Activated naive CD8-positive, alpha-beta T cell treated with anti-CD3 and anti-CD28 coated beads, Interleukin-2, amount 50 U/mL, for 24 hours (primary cell): ENCODE measurements around the gene FAAP100.

Source experiments
- ATAC-seq: fragments of 150-1000 bp; cut with Tn5 transposase; one replicate; pipeline ENCODE4 v1.10.0; 2021
- DNase-seq: peaks from one replicate; pipeline ENCODE4 v3.0.0; 2021
- H3K27ac Mint-ChIP-seq: one replicate; pipeline ENCODE4 v1.8.0; 2021; ENCODE audit warnings: mild to moderate bottlenecking, mixed read lengths
- H3K27me3 Mint-ChIP-seq: one replicate; pipeline ENCODE4 v1.8.0; 2021; ENCODE audit warnings: mixed read lengths
- H3K36me3 Mint-ChIP-seq: one replicate; pipeline ENCODE4 v1.8.0; 2021; ENCODE audit warnings: low read depth, mixed read lengths
- H3K4me1 Mint-ChIP-seq: one replicate; pipeline ENCODE4 v1.8.0; 2021; ENCODE audit warnings: mixed read lengths
- H3K4me3 Mint-ChIP-seq: one replicate; pipeline ENCODE4 v1.8.0; 2021; ENCODE audit warnings: mild to moderate bottlenecking, moderate library complexity, mixed read lengths
- H3K9me3 Mint-ChIP-seq: one replicate; pipeline ENCODE4 v1.8.0; 2021; ENCODE audit warnings: mixed read lengths

Gene FAAP100

DNA sequence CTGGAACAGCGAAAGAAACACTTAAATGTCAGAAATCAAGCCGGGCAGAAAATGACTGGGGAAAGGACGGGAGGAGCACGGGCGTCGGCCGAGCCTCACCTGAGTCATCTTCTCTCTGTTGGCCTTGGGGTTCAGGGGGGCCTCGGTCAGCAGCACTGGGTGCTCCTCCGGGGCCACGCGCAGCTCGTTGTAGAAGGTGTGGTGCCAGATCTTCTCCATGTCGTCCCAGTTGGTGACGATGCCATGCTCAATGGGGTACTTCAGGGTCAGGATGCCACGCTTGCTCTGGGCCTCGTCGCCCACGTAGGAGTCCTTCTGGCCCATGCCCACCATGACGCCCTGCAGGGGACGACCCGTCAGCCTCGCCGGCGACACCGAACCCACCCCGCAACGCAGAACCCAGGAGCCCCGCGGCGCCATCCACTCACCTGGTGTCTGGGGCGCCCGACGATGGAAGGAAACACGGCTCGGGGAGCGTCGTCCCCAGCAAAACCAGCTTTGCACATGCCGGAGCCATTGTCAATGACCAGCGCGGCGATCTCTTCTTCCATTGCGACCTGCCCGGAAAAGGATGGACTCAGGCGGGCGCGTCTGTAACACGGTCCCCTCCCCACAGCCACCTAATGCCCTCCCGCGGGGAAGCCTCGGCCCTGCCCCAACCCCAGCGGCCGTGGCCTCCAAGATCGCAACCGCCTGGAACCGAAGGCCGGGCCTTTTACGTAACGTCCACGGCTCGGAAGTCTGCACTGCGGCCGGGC lies 40.2 kb downstream of the FAAP100 start:
- ATAC-seq = no peak
- Mint-ChIP-seq H3K4me3 (peak overlapping the region; percentile 98), H3K9me3 (no peaks in the 10 kb centered on the region), H3K4me1 (peaks cover 43% of the 10 kb centered on the region), H3K27me3 (no peaks in the 10 kb centered on the region), H3K27ac (peak overlapping the region; percentile 96), H3K36me3 (peaks cover 38% of the 10 kb centered on the region)
- DNase-seq = no peak

DNA sequence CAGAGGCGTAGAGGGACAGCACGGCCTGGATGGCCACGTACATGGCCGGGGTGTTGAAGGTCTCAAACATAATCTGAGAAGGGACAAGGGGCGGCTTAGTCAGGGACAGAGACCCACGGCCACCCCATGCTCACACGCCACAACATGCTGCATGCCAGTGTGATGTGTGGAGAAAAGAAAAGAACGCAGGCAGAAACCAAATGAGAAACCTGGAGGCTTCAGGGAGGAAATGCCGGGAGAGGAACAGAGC lies 40.7 kb downstream of the FAAP100 start:
- peak overlapping the region; percentile 98 for H3K4me3 Mint-ChIP-seq
- H3K4me1 Mint-ChIP-seq = peaks cover 38% of the 10 kb centered on the region
- ATAC-seq = no peak
- no peak for DNase-seq
- peak overlapping the region; percentile 96 for H3K27ac Mint-ChIP-seq
- peaks cover 38% of the 10 kb centered on the region for H3K36me3 Mint-ChIP-seq
- H3K9me3 Mint-ChIP-seq = no peaks in the 10 kb centered on the region
- H3K27me3 Mint-ChIP-seq = no peaks in the 10 kb centered on the region

DNA sequence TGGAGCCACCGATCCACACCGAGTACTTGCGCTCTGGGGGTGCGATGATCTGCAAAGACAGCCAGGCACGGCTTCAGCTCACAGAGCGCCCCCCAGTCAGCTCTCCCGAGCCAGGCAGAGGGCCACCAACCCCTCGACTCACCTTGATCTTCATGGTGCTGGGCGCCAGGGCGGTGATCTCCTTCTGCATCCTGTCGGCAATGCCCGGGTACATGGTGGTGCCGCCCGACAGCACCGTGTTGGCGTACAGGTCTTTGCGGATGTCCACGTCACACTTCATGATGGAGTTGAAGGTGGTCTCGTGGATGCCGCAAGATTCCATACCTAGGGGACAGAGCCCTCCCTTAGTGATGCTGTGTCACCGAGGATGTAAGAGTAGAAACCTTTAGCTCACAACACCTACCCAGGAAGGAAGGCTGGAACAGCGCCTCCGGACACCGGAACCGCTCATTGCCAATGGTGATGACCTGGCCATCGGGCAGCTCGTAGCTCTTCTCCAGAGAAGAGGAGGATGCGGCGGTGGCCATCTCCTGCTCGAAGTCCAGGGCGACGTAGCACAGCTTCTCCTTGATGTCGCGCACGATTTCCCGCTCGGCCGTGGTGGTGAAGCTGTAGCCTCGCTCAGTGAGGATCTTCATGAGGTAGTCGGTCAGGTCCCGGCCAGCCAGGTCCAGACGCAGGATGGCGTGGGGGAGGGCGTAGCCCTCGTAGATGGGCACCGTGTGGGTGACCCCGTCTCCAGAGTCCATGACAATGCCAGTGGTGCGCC lies 41.2 kb downstream of the FAAP100 start:
- no peak for ATAC-seq
- Mint-ChIP-seq H3K27me3 (no peaks in the 10 kb centered on the region), H3K4me1 (peaks cover 34% of the 10 kb centered on the region), H3K4me3 (peak overlapping the region; percentile 98), H3K36me3 (peaks cover 38% of the 10 kb centered on the region), H3K9me3 (no peaks in the 10 kb centered on the region), H3K27ac (peak overlapping the region; percentile 96)
- DNase-seq = no peak

DNA sequence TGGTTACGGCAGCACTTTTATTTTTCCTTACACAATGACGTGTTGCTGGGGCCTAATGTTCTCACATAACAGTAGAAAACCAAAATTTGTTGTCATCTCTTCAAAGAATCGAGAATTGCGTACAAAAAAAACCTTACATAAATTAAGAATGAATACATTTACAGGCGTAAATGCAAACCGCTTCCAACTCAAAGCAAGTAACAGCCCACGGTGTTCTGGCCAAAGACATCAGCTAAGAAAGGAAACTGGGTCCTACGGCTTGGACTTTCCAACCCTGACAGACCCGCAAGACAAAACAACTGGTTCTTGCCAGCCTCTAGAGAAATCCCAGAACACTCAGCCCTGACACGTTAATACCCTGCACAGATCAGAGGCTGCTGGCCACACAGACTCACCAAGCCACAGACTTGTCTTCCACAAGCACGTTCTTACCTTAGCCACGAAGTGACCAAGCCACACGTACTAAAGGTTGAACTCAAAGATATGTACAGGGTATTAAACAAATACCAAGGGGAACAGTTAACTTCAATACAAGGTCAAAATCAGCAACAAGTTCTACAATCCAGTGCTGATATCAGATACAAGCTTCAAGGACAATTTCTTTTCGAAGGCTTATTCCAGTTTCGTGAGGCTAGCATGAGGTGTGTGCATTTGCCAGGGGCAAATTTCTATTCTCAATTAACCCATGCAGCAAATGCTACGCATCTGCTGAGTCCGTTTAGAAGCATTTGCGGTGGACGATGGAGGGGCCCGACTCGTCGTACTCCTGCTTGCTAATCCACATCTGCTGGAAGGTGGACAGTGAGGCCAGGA lies 42.0 kb downstream of the FAAP100 start:
- Mint-ChIP-seq H3K36me3 (peaks cover 38% of the 10 kb centered on the region), H3K27me3 (no peaks in the 10 kb centered on the region), H3K4me1 (peaks cover 30% of the 10 kb centered on the region), H3K27ac (peak overlapping the region; percentile 96), H3K4me3 (peak overlapping the region; percentile 98), H3K9me3 (no peaks in the 10 kb centered on the region)
- ATAC-seq (no peak), DNase-seq (no peak)

DNA sequence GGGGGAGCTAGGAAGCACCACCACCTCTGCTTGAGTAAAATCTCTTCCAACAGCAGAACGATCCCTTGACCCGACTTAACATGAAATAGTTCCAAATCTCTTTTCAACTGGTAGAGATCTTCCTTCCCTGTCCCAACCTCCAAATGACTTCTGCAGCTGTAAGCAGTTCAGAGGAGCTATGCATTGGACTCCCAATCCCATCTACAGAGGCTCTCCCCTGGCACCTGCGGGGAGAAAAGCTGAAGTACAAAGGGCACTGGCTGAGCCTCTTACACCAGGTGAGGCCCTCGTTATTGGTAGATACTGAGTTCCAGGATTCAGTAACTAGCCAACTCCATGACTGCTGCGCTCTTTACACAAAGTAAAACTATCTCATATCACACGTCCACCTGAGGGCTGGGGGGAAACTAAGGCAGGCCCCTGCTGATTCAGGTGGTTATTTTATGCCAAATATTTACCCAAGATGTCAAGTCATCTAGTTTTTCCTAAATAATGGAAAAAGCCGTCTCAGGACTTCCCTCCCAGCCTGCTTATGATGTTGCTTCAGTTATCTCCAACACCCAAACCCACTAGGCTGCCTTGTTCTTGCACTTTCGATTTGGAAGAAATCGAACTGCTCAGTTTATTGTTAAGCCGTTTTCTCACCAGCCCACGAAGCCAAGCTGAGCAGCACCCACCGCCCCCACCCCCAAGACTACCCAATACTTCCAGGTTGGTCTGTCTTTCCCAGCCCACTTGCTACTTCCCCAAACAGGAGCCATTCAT lies 42.8 kb downstream of the FAAP100 start:
- Mint-ChIP-seq H3K27me3 (no peaks in the 10 kb centered on the region), H3K4me3 (peak overlapping the region; percentile 98), H3K4me1 (peaks cover 29% of the 10 kb centered on the region), H3K27ac (peak overlapping the region; percentile 96), H3K36me3 (peaks cover 38% of the 10 kb centered on the region), H3K9me3 (no peaks in the 10 kb centered on the region)
- ATAC-seq (no peak), DNase-seq (no peak)

DNA sequence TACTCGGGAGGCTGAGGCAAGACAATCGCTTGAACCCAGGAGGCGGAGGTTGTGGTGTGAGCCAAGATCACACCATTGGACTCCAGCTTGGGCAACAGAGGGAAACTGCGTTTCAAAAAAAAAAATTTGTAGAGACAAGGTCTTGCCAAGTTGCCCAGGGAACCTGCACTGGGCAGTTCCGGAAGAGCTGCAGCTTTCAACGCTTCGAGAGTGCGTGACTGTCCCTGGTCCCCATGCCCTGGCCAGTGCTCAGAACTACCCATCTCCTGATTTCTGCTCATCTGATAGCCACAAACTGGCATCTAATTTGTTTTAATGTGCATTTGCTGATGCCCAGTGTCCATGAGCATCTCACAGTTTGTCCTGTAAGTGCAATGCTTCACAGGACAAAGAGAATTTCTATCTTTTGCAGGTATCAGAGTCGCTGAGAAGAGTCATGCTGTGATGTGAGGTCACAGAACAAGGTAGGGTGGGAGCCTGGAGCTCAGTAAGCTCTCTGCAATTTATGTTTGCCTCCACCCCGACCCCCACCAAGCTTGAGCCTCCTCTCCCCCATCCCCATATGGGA lies 43.4 kb downstream of the FAAP100 start:
- H3K4me3 Mint-ChIP-seq = peak overlapping the region; percentile 98
- peak overlapping the region; percentile 96 for H3K27ac Mint-ChIP-seq
- H3K36me3 Mint-ChIP-seq = peaks cover 38% of the 10 kb centered on the region
- DNase-seq (no peak), ATAC-seq (no peak)
- H3K27me3 Mint-ChIP-seq = no peaks in the 10 kb centered on the region
- H3K9me3 Mint-ChIP-seq = no peaks in the 10 kb centered on the region
- H3K4me1 Mint-ChIP-seq = peaks cover 29% of the 10 kb centered on the region

DNA sequence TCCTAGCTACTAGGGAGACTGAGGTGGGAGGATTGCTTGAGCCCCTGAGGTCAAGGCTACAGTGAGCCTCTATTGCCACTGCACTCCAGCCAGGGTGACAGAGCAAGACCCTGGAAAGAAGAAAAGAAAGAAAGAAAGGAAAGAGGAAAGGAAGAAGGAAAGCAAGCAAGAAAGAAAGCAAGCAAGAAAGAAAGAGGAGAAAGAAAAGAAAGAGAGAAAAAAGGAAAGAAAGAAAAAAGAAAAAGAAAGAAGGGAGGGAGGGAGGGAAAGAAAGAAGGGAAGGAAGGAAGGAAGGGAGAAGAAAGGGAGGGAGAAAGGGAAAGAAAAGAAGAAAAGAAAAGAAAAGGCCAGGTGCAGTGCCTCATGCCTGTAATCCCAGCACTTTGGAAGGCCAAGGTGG lies 48.5 kb downstream of the FAAP100 start:
- no peak for DNase-seq
- H3K9me3 Mint-ChIP-seq = no peaks in the 10 kb centered on the region
- H3K4me3 Mint-ChIP-seq = no peak overlapping the region
- H3K4me1 Mint-ChIP-seq = peaks cover 7% of the 10 kb centered on the region
- peaks cover 2% of the 10 kb centered on the region for H3K36me3 Mint-ChIP-seq
- no peaks in the 10 kb centered on the region for H3K27me3 Mint-ChIP-seq
- ATAC-seq = no peak
- no peak overlapping the region for H3K27ac Mint-ChIP-seq

DNA sequence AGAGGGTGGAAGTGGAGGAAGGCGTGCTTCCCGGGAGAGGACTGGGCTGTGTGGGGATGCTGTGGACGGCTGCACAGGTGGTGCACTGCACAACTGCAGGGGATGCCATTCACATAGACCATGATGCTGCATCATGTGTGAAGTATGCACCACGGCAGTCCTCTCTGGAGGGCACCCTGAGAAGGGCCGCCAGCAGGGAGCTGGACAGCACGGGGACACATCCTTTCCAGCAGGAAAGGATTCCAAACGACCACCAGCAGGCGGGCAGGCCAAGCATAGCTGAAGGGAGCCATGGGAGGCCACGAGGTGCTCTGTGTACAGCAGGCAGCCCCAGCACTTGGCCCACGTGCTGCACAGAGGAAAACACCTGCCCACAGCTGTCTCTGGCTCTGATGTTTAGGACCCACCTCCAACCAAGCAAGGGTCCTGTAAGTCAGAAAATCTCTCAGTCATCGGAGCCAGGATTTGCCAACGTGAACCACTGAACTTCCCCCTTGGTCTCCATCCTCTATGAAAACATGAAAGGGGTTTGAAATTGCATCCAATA lies 49.6 kb downstream of the FAAP100 start:
- Mint-ChIP-seq H3K4me1 (peaks cover under 1% of the 10 kb centered on the region), H3K27ac (no peak overlapping the region), H3K4me3 (no peak overlapping the region), H3K9me3 (no peaks in the 10 kb centered on the region), H3K27me3 (no peaks in the 10 kb centered on the region), H3K36me3 (no peaks in the 10 kb centered on the region)
- ATAC-seq (no peak), DNase-seq (no peak)

DNA sequence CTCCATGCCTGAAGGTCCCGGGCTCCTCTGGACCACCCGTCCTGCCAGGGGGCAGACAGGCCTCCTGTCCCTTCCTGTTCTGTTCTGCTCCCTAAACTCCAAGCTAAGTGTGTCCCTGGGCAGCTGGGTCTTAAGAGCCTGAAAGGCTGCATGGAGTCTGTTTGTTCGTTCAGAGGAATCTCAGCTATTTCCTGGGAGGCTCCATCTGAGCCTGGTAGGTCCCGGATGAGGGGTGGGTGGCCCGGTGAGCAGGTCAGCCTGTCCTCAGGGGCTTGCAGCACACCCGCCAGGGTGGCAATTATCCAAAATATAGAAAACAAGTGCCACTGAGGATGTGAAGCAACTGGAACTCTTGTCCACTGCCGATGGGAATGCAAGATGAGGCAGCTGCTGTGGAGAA lies 52.1 kb downstream of the FAAP100 start:
- DNase-seq (no peak), ATAC-seq (no peak)
- Mint-ChIP-seq H3K27me3 (no peaks in the 10 kb centered on the region), H3K36me3 (no peaks in the 10 kb centered on the region), H3K9me3 (no peaks in the 10 kb centered on the region), H3K4me3 (no peak overlapping the region), H3K27ac (no peak overlapping the region), H3K4me1 (no peaks in the 10 kb centered on the region)

DNA sequence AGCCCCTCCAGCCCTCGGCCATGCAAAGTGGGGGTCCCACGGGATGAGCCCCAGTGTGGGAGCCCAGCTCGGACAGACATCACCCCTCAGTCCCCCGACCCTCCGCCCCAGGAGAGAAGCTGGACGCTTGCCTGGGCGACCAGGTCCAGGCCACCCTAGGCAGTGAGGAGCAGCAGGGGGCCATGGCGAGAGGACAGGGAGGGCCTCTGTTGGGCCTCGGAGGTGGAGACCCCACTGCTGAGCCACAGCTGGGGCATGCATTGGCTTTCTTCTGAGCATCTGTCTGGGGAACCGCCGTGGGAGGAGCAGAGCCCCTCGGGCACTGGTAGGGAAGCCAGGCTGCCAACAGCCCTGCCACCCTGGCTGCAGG lies 52.6 kb downstream of the FAAP100 start:
- H3K27me3 Mint-ChIP-seq = peaks cover 2% of the 10 kb centered on the region
- no peaks in the 10 kb centered on the region for H3K4me1 Mint-ChIP-seq
- no peaks in the 10 kb centered on the region for H3K9me3 Mint-ChIP-seq
- H3K4me3 Mint-ChIP-seq = no peak overlapping the region
- no peaks in the 10 kb centered on the region for H3K36me3 Mint-ChIP-seq
- DNase-seq (no peak), ATAC-seq (no peak)
- no peak overlapping the region for H3K27ac Mint-ChIP-seq

DNA sequence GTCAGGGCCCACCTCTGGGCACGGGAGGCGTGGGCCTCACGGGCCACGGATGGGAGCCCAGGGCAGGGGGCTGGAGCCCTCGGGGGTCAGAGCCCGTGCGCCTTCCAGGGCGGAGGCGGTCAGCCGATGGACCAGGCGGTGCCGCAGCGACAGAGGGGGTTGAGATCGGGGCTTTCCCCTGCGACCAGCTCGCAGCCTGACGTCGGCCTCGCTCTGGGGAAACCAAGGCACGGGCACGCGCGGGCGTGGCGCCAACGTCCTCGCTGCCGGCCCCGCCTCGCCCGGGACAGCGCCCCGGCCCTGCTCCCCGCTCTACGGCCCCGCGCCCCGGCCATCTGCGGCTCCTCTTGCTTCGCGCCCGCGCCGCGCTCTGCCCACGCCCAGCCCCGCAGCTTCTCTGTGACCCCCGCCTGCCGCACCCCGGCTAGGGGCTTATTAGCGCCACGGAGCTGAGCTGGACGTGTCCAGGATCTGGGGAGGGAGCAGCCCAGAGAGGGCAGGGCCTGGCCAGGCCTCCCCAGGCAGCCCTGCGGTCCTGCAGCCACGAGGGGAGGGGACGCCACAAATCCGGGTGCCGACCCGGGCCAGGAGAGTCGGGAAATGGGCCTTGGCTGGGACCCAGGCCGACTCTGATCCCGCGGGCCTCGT lies 53.1 kb downstream of the FAAP100 start:
- Mint-ChIP-seq H3K27me3 (peaks cover 4% of the 10 kb centered on the region), H3K36me3 (no peaks in the 10 kb centered on the region), H3K4me1 (no peaks in the 10 kb centered on the region), H3K9me3 (no peaks in the 10 kb centered on the region), H3K4me3 (no peak overlapping the region), H3K27ac (no peak overlapping the region)
- no peak for DNase-seq
- no peak for ATAC-seq

DNA sequence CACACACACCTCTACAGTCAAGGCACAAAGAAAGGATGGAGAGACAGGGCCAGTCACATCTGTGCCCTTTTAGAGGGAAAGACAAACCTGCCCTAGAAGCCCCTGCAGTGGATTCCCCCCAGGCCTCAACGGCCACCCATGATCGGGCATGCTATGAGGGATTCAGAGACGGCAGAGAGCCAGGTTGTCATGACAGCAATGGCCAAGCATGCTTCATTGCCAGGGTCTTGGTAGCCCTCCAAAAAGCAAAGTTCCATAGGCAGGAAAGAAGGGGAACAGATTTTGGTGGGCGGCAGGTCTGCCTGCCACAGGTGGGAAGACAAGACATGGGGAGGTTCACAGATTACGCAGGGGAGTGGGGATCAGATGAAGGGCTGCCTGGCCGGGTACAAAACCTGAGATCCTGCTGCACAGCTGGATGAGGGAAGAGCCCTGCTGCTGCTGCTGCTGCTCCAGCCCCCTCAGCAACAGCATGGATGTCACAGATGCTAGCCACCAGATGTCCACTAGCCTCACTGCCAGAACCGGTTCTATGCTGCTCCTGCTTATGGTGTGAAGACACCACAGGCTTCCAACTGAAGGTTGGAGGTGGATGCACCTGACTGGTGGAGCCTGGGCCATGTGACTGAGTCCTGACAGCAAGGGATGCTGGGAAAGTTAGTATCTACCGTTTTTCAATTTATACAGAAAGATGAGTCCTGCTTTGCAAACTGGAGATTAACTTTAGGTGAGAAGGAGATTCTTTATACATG lies 57.4 kb downstream of the FAAP100 start:
- peak; percentile 37 for ATAC-seq
- H3K9me3 Mint-ChIP-seq = no peaks in the 10 kb centered on the region
- DNase-seq = no peak

More for the DNA sequence above, 57.4 kb downstream of the FAAP100 start:
- peaks cover 4% of the 10 kb centered on the region for H3K4me1 Mint-ChIP-seq
- no peak overlapping the region for H3K27ac Mint-ChIP-seq
- H3K36me3 Mint-ChIP-seq = no peaks in the 10 kb centered on the region
- H3K4me3 Mint-ChIP-seq = no peak overlapping the region
- peaks cover 7% of the 10 kb centered on the region for H3K27me3 Mint-ChIP-seq
